Left forelimb (tissue), 1 donor: ENCODE results near the gene BACH2.
"Not testable (repeated sequence)": the region's sequence is repeated elsewhere in the genome, so short reads cannot be mapped to it uniquely, and the experiment has no call there.

Source experiments
- DNase-seq: peaks from one replicate; pipeline ENCODE4 v3.0.0-alpha.2; 2018; ENCODE audit warnings: low spot score

The BACH2 gene

DNA sequence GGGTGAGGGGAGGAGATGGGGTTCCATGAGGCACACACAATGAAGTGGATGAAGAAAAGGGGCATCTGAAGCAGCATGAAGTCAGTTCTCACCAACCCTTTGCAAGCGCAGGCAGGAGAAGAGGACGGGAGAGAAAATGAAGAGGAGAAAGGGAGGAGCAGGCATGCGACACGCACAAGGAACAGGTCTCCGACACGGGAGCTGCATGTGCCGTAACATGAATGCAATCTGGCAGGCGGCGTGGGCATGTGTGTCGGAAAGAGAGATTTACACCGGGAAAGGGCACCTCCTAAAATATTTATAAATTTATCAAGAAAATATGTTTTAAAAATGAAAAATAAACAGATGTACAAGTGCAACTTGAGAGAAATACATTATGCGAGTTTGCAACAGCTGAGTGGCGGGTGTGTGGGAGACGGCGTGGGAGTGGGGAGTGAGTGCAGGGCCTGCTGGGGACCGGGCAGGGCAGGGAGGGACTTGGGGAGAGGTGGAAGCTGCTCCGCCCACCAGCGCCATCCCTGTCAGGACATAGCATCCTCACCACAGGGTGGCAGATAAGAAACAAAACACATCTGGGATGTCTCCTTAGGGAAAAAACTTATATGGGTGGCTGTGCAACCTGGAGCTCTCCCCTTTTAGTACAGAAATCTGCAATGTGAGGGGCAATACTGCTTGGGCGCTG lies 361.8 kb downstream of the BACH2 start:
- no peak for DNase-seq

DNA sequence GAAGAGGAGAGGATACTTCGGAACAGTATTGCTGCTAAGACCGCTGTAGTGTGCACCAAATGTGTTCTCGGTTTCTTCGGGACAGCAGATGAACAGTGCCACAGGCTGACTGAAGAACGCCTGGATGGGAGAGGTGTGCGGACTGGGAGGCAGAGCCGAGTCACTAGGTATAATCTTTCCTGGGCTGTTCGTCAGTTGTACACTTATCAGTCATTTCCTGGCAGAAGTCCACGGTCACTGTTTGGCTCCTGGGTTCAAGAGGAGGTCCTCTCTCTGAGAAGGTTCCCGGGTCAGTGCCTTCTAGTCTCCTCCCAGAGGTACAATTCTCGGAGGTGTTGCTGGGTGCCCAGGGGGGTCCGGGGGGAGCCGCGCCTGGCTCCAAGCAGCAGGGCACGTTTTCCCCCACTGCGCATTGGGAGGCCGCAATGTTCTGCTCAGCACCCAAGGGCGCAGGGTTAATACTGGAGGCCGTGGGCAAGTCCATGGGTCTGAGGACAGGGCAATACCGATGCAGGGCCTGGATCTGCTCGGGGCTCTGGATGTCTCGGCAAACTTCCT lies 364.3 kb downstream of the BACH2 start:
- no peak for DNase-seq

DNA sequence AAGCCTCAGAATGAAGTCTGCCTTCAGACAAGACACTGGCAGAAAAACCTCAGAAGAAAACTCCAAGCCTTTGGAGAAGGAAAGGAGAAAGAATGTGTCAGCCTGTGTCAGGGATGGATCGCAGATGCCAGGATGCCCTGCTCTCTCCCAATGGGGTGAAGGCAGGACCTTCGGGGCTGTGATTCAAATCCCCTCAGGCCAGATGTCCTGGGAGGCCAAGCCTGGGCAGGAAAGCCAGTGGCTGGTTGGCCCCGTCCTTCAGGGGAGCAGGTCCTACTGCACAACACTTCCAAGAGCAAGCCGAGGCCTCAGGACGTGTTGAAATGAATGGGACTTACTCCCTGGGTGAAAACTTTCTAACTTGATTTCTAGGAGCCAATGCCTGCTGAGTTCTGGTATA lies 365.9 kb downstream of the BACH2 start:
- DNase-seq = no peak

DNA sequence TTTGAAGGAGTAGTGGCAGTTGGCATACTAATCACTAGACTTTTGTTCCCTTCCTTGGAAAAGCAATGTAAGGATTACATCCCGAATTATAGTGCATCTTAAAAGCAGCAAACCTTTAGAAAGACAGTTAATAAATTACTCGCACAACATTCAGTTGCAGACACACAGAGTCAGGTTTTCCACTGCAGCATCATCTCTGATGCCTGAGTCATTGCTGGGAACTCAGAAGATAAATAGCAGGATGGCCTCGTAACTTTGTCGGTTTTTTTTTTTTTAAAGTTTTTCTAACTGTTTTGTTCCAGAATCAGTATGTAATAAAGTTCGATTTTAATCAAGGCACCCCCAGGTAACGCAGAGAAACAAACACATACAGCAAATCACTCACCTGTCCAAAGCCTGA lies 368.0 kb downstream of the BACH2 start:
- DNase-seq = no peak

DNA sequence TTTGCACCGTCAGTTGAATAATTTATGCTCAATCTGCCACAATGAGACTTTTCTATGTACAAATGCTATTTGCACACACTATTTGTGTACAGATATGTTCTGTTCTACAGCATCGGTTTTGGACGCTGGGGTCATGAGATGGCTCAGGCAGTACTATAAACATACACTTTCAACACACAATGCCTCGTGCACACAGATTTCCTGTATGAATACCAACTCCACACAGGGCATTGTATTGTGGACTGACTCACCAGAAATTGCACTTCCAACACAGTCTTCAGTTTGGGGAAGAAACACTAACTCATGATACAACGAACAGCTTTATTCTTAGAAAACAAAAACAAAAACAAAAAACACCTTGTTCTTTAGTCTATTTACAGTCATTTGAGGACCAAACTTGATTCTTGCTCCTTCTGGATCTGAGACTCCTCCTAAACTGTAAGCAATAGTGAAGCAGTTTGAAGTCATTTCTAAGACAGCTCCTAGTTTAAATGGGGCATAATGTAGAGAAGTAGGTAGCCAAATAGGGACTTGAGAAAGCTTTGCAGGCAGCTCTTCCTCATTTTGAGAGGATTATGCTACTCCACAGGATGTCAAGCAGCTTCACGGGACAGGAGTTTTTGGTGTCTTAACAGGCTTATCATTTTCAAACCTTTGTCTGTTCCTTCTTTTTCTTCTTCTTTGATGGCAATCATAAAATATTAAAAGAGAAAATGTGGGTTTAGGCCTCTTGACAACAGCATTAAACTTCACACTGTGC lies 368.7 kb downstream of the BACH2 start:
- no peak for DNase-seq

DNA sequence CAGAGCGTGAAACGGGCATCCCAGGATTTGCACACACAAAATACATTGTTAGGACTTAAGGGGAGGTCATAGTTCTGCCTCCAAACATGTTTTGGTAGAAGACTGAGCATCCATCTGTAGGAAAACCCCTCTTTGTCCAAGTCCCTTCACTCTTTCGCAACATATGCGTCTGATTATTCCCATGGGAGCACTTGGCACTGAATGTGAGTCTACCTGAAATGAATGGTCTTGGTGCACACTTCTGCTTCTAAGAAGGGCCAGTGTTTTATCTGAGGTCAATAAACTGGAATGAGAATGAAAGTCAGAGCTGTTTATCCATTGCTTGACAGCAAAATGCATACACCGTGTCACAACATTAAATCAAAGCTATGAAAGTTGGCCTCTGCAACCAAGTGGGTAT lies 369.4 kb downstream of the BACH2 start:
- DNase-seq = no peak

DNA sequence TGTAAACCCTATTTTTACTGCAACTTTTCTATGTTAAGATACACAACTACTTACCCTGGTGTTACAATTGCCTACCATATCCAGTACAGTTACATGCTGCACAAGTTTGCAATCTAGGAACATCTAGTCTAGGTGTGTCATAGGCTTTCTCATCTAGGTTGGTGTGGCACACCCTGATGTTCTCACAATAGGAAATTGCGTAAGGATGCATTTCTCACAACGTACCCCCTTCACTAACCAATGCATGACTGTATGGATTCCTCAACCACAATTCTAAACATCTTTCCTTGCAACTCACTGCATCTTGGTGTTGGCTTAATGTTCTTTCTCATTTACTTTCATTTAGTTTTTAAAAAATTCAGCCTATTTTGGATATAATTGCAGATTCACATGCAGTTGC lies 370.8 kb downstream of the BACH2 start:
- no peak for DNase-seq

DNA sequence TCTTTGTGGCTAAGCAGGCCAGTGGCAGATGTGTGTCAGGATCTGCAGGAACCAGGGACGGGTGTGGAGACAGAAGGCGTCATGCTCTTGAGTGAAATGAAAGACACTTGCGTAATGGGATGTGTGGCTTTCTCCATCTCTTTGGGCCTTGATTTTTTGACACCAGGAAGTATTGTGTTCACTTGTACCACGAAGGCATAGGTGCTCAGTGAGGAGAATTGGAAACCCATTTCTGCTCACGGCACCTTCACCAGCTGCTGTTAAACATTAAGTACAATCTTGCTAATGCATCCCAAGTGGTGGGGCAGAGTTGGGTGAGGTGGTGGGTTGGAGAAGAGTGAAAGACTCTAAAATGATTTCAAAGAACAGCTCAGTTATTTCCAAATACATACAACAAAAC lies 372.4 kb downstream of the BACH2 start:
- DNase-seq = no peak

DNA sequence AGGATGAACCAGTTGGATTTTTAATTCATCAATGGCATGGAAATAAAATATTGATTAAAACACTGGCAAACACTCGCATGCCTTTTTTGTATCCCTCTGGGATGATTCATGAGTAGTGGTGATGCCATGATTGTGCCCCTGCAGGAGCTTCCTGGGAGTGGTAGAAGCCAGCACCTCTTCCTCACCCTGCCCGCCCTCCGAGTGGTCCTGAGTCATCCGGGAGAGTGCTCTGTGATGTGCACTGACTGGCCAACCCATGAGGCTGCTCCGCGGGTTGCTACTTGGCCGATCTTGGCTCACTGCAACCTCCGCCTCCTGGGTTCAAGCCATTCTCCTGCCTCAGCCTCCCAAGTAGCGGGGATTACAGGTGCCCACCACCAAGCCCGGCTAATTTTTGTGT lies 375.0 kb downstream of the BACH2 start:
- no peak for DNase-seq

DNA sequence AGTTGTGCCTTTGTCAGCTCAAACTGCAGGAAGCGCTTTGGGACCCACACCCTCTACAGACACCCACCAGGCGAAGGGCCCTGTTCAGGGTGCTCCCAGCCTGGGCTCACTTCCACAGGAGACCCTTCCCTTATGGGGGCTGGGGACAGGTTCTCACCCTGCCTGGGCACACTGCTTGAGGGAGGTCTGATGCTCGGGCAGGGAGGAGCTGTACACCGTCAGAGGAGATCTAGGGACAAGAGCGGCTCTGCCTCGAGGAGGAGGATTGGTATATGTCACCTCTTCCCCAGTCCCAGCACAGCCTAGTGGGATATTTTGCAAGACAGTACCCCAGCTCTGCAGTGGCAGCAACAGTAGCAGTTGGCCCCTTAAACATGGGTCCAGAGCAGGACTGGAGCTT lies 375.4 kb downstream of the BACH2 start:
- no peak for DNase-seq

DNA sequence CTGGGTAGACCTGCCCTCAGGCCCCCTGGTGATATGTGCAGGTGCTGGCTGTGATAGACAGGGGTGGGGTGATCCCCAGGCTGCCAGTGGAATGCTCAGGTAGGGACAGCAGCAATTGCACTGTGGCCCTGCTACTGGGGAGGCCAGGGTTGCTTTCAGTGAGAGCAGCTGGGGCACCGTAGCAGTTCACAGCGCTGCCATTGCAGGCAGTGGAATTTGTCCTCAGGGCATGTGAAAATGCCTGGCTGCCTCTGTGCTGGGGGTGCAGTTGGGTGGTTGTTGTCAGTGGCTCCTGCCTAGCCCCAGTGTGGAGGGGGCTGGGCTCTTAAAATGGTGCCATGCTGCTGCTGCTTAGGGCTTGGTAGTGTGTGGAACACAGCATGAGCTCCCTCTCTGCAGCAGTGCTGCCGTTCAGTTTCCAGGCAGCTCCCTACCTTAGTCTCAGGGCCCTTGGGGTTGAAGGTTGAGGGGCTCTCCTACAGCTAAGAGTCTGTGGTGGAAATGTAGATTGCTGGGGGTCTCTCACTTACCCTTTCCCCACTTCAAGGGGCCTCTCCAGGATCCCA lies 378.8 kb downstream of the BACH2 start:
- DNase-seq = no peak

DNA sequence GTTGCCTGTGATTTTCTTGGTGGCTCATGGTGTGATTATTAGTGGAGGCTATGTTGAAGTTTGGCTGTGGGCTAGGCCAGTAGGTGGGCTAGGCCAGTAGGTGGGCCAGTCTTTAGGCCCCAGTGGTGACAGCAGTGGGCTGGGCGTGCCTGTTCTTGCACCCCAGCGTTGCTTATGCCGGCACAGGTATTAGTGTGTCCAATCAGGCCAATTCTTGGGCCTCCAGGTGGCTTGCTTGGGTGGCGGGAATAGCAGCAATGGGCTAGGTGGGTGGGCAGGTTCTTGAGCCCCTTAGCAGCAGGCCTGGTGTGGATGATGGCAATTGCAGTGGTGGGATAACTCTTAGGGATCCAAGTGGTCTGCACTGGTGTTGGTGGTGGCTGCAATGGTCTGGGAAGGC lies 379.4 kb downstream of the BACH2 start:
- DNase-seq = no peak

DNA sequence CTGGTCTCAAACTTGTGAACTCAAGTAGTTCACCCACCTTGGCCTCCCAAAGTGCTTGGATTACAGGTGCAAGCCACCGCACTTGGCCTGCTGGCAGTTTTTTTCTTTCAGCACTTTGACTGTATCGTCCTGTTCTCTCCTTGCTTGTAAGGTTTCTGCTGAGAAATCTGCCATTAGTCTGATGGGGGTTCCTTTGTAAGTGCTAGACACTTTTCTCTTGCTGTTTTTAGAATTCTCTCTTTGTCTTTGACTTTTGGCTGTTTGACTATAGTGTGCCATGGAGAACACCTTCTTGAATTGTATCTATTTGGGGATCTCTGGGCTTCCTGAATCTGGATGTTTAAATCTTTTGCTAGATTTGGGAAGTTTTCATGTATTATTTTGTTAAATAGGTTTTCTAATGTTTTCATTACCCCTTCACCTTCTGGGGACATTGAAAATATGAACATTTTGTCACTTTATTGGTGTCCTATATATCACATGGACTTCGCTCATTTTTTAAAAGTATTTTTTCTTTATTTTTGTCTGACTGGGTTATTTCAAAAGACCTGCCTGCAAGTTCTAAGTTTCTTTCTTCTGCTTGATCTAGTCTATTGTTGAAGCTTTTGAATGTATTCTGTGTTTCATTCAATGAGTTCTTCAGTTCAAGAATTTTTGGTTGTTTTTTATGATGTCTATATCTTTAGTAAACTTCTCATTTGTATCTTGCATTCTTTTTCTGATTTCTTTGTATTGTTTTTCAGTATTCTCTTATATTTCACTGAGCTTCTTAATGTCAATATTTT lies 380.3 kb downstream of the BACH2 start:
- DNase-seq = no peak

DNA sequence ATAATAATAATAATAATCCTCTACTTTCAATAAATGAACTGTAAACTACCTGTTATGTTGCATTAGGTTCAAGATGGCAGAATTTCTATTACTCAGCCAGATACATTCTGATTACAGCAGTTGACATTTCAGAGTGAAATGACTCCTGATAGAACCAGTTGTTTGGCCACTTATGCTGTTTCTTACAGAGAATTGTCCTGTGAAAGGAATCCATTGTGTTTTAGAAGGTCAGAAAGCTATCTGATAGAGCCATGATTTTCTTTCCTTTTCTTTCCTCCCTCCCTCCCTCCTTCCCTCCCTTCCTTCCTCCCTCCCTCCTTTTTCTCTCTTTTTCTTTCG lies 385.8 kb downstream of the BACH2 start:
- no peak for DNase-seq

DNA sequence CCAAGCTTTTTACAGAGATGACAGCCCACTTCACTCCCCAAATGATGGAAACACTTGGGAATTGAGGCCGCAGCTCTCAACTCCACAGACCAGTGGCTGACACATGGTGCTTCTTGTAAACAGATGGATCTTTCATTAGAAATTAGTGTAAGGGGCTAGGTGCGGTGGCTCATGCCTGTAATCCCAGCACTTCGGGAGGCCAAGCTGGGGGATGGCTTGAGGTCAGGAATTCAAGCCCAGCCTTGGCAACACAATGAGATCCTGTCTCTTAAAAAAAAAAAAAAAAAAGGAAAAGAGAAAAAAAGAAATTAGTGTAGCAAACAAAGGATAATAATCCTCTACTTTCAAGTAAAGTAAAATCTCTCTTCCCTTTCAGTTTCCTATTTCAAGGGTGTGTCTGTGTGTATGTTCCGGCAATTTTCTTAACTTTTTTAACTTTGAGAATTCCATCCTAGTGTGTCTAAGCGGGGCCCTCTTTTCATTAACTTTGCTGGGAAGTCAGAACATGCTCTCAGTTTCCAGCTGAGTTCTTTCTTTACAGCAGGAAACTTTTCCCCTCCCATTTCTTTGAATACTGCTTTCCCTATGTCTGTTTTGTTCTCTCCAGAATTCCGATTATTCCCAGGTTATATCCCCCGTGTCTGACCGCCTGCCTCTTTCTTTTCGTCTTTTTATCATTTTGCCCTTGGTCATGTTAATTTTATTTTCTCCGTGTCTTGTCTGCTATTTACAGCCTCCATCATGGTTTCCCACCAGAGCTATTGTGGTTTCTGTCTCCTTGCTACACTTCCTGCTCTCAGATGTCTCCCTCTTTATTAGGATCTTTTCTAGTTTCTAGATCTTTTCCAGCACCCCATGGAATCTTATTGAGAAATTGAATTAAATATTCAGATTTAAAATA lies 386.4 kb downstream of the BACH2 start:
- DNase-seq = not testable (repeated sequence)

DNA sequence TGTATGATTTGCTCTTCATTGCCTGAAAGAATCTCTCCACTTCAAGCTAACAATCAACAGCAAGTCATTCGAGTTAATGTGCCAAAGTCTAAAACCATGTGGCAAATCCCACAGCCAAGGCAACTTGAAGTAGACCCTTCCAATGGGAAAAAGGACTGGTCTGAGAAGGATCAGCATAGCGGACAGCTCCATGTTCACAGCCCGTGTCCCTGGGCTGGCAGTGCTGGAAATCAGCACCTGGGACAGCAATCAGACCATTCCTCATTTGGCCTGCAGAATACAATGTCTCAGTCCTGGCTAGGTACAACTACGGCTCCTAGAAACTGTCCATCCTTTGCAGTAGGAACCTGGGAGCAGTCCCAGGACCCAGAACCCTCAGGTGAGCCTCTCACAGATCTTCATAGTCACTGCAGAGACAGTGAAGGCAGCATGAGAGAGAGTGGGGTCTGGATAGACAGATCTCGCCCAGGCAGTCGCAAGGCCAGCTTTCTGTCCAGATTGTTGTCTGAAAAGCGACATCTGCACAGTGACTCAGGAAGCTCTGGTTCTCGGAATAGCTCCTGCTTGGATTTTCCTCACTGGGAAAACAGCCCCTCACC lies 401.3 kb downstream of the BACH2 start:
- DNase-seq = peak; percentile 74

DNA sequence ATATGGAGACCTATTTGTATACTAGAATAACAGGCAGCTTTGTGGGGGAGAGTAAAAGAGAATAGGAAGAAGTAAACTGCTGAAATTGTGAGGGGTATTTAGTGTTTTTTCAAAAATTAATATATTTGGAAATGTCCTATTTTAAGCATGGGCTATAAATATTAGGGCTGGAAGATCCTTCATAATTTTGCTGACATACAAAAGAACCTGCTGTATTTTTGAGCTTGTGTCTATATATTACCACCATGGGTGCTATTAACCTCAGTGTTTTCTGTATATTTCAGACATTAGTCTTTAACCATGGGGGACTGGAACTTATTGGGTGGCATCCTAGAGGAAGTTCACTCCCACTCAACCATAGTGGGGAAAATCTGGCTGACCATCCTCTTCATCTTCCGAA lies 402.5 kb downstream of the BACH2 start, which contains the start of gene GJA10:
Gene GJA10, plus strand, starts transcription at position 301 of the 400 bp plus-strand sequence. Its CDS starts 0 bp downstream, at position 301.
- DNase-seq = no peak

DNA sequence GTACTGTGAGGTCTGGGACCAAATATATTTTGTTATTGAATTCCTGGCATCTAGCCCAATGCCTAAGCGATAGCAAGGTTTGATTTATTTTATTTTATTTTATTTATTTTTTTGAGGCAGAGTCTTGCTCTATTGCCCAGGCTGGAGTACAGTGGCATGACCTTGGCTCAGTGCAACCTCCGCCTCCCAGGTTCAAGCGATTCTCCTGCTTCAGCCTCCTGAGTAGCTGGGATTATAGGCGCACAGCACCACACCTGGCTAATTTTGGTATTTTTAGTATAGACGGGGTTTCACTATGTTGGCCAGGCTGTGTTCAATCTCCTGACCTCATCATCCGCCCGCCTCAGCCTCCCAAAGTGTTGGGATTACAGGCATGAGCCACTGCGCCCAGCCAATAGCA lies 404.1 kb downstream of the BACH2 start:
- not testable (repeated sequence) for DNase-seq

DNA sequence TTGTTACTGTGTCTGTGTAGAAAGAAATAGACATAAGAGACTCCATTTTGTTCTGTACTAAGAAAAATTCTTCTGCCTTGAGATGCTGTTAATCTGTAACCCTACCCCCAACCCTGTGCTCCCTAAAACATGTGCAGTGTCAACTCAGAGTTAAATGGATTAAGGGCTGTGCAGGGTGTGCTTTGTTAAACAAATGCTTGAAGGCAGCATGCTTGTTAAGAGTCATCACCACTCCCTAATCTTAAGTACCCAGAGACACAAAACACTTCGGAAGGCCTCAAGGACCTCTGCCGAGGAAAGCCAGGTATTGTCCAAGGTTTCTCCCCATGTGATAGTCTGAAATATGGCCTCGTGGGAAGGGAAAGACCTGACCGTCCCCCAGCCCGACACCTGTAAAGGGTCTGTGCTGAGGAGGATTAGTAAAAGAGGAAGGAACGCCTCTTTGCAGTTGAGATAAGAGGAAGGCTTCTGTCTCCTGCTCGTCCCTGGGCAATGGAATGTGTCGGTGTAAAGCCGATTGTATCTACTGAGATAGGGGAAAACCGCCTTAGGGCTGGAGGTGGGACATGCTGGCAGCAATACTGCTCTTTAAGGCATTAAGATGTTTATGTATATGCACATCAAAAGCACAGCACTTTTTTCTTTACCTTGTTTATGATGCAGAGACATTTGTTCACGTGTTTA lies 405.7 kb downstream of the BACH2 start:
- DNase-seq = not testable (repeated sequence)

DNA sequence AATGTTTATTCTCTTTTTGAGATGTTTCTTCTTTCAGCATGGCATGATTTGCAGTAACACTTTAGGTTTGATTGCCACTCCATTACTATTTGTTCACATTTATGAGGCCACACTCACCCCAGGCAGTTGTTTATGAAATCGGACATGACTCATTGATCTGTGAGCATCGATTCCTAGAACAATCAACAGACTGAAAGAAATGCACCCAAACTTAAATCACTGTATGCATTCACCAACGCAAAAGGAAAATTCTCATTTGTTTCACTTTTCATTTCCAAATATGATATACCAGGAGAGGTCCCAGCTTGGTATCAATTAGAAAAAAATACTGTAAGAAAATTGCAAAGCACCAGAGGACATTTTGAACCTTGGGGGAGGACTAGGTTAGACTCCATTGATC lies 407.8 kb downstream of the BACH2 start:
- no peak for DNase-seq
